WTC11 (cell line): ENCODE measurements around the gene GIPC1.

Source experiments
- CTCF ChIP-seq: fragments of 200-600 bp; IDR thresholded peaks from 2 replicates; pipeline ENCODE4 v1.8.0; 2022; ENCODE audit warnings: antibody characterized with exemption
- ESRRA ChIP-seq: sonication (generic); formaldehyde crosslinking; IDR thresholded peaks from 2 replicates; pipeline ENCODE4 v1.8.1; 2022; ENCODE audit warnings: mild to moderate bottlenecking, missing genetic modification reagents, borderline replicate concordance
- IRF2 ChIP-seq: sonication (generic); formaldehyde crosslinking; IDR thresholded peaks from 2 replicates; pipeline ENCODE4 v1.8.0; 2022; ENCODE audit warnings: low read depth, missing genetic modification reagents, borderline replicate concordance
- MAX ChIP-seq: sonication (generic); formaldehyde crosslinking; IDR thresholded peaks from 2 replicates; pipeline ENCODE4 v1.8.0; 2022; ENCODE audit warnings: mild to moderate bottlenecking, missing genetic modification reagents
- MLX ChIP-seq: sonication (generic); formaldehyde crosslinking; IDR thresholded peaks from 2 replicates; pipeline ENCODE4 v1.8.1; 2023; ENCODE audit warnings: mild to moderate bottlenecking, missing genetic modification reagents, moderate library complexity
- MXD4 ChIP-seq: fragments of 250-450 bp; sonication (Bioruptor Pico); IDR thresholded peaks from 2 replicates; pipeline ENCODE4 v1.8.0; 2021; ENCODE audit warnings: mild to moderate bottlenecking, moderate library complexity, borderline replicate concordance
- NFYB ChIP-seq: sonication (generic); formaldehyde crosslinking; conservative IDR thresholded peaks from 2 replicates; pipeline ENCODE4 v1.8.0; 2022; ENCODE audit warnings: low read depth, missing genetic modification reagents
- NR1H2 ChIP-seq: sonication (generic); formaldehyde crosslinking; IDR thresholded peaks from 2 replicates; pipeline ENCODE4 v1.9.0; 2021; ENCODE audit warnings: mild to moderate bottlenecking, moderate library complexity, missing genetic modification reagents
- ZBTB21 ChIP-seq: sonication (generic); formaldehyde crosslinking; IDR thresholded peaks from 2 replicates; pipeline ENCODE4 v1.8.1; 2023; ENCODE audit warnings: mild to moderate bottlenecking, missing genetic modification reagents, borderline replicate concordance
- ZNF219 ChIP-seq: sonication (generic); formaldehyde crosslinking; IDR thresholded peaks from 2 replicates; pipeline ENCODE4 v1.8.0; 2023; ENCODE audit warnings: missing genetic modification reagents, mild to moderate bottlenecking, borderline replicate concordance
- TF ChIP-seq, protein P1 (sequence below): sonication (generic); formaldehyde crosslinking; IDR thresholded peaks from 2 replicates; pipeline ENCODE4 v1.8.1; 2023; ENCODE audit warnings: mild to moderate bottlenecking, moderate library complexity, missing genetic modification reagents
- TF ChIP-seq, protein P2 (sequence below): fragments of 250-450 bp; sonication (Bioruptor Pico); IDR thresholded peaks from 2 replicates; pipeline ENCODE4 v2.1.2; 2022; ENCODE audit warnings: mild to moderate bottlenecking, moderate library complexity
- TF ChIP-seq, protein P3 (sequence below): sonication (generic); formaldehyde crosslinking; IDR thresholded peaks from 2 replicates; pipeline ENCODE4 v1.8.0; 2023; ENCODE audit warnings: mild to moderate bottlenecking, missing genetic modification reagents

GRCh38 chr19:14471436-14472187, 24.3 kb downstream of the GIPC1 start:
- TF ChIP-seq NFYB (CRISPR knock-in tag) (no peak), CTCF (no peak), ZBTB21 (CRISPR knock-in tag) (no peak), MLX (CRISPR knock-in tag) (no peak), ZNF219 (CRISPR knock-in tag) (no peak), ESRRA (CRISPR knock-in tag) (no peak), MXD4 (CRISPR knock-in tag) (no peak), NR1H2 (CRISPR knock-in tag) (no peak), MAX (CRISPR knock-in tag) (no peak), IRF2 (CRISPR knock-in tag) (no peak)
- TF ChIP-seq, protein P1, sequence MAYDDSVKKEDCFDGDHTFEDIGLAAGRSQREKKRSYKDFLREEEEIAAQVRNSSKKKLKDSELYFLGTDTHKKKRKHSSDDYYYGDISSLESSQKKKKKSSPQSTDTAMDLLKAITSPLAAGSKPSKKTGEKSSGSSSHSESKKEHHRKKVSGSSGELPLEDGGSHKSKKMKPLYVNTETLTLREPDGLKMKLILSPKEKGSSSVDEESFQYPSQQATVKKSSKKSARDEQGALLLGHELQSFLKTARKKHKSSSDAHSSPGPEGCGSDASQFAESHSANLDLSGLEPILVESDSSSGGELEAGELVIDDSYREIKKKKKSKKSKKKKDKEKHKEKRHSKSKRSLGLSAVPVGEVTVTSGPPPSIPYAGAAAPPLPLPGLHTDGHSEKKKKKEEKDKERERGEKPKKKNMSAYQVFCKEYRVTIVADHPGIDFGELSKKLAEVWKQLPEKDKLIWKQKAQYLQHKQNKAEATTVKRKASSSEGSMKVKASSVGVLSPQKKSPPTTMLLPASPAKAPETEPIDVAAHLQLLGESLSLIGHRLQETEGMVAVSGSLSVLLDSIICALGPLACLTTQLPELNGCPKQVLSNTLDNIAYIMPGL (CRISPR knock-in tag), result no peak
- TF ChIP-seq, protein P2, sequence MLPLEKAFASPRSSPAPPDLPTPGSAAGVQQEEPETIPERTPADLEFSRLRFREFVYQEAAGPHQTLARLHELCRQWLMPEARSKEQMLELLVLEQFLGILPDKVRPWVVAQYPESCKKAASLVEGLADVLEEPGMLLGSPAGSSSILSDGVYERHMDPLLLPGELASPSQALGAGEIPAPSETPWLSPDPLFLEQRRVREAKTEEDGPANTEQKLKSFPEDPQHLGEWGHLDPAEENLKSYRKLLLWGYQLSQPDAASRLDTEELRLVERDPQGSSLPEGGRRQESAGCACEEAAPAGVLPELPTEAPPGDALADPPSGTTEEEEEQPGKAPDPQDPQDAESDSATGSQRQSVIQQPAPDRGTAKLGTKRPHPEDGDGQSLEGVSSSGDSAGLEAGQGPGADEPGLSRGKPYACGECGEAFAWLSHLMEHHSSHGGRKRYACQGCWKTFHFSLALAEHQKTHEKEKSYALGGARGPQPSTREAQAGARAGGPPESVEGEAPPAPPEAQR (CRISPR knock-in tag), result no peak
- TF ChIP-seq, protein P3, sequence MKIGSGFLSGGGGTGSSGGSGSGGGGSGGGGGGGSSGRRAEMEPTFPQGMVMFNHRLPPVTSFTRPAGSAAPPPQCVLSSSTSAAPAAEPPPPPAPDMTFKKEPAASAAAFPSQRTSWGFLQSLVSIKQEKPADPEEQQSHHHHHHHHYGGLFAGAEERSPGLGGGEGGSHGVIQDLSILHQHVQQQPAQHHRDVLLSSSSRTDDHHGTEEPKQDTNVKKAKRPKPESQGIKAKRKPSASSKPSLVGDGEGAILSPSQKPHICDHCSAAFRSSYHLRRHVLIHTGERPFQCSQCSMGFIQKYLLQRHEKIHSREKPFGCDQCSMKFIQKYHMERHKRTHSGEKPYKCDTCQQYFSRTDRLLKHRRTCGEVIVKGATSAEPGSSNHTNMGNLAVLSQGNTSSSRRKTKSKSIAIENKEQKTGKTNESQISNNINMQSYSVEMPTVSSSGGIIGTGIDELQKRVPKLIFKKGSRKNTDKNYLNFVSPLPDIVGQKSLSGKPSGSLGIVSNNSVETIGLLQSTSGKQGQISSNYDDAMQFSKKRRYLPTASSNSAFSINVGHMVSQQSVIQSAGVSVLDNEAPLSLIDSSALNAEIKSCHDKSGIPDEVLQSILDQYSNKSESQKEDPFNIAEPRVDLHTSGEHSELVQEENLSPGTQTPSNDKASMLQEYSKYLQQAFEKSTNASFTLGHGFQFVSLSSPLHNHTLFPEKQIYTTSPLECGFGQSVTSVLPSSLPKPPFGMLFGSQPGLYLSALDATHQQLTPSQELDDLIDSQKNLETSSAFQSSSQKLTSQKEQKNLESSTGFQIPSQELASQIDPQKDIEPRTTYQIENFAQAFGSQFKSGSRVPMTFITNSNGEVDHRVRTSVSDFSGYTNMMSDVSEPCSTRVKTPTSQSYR (CRISPR knock-in tag), result no peak
